ENCODE data around the gene DMXL2. TPM values are rescaled to one million over a fixed set of nuclear protein-coding genes. Genes with fewer than 3 reads are reported as not detected.
"Not testable (repeated sequence)": the region's sequence is repeated elsewhere in the genome, so short reads cannot be mapped to it uniquely, and the experiment has no call there.

DMXL2 gene
- total RNA-seq, 1 experiment from 2014 or later: 15.4 TPM

DNA sequence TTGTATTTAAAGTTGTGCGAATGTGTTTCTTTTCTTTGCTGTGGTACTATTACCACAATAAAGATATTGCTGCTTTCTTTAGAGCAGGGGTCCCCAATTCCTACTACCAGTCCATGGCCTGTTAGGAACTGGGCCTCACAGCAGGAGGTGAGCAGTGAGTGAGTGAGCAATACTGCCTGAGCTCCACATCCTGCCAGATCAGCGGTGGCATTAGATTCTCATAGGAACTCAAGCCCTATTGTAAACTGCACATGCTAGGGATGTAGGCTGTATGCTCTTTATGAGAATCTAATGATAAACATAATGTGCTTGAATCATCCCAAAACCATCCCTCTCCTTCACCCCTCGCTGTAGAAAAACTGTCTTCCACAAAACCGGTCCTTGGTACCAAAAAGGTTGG lies 41.6 kb downstream of the DMXL2 start:
- in situ Hi-C loops (cut with HindIII; ENCODE audit: low pct_unique_long_range_greater_than_20kb, low sequenced_read_pairs): no loop called here
- no peak for DNase-seq (ENCODE audit: low read depth)

DNA sequence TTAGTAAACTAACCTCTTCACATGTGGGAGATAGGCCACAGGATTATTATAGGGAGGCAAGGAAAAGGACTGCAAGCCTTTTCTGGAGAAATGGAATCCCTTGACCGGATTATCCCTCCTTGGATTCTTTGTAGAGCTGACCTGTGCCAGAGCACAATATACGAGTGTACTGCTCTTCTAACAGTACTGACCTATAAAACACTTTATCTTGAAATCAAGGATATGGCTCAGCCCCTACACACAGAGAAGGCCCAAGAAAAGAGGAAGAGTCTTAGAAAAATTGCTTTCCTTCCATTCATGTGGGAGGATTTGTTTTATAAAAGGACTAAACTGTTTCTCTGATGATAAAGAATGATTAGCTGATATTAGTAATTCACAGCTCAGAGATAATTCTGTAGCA lies 42.2 kb downstream of the DMXL2 start:
- in situ Hi-C loops (cut with HindIII; ENCODE audit: low pct_unique_long_range_greater_than_20kb, low sequenced_read_pairs): no loop called here

DNA sequence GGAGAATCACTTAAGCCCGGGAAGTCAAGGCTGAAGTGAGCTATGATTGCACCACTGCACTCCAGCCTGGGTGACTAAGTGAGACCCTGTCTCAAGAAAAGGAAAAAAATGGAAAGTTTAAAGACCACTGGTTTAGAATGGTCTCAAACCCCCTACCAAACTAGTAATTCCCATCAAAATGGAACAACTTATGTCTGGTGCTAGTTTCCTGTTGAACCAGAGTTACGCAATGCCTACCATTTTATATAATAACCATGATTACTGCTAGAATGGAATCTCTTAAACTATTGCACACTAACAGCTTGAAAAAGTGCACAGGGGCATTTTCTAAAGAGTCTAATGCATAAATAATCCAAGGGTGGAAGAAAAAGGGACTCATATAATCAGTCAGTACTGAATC lies 43.6 kb downstream of the DMXL2 start:
- in situ Hi-C loops (cut with HindIII; ENCODE audit: low pct_unique_long_range_greater_than_20kb, low sequenced_read_pairs): no loop called here
- DNase-seq (ENCODE audit: low read depth): no peak

More for the DNA sequence above, 42.2 kb downstream of the DMXL2 start:
- no peak for DNase-seq (ENCODE audit: low read depth)

DNA sequence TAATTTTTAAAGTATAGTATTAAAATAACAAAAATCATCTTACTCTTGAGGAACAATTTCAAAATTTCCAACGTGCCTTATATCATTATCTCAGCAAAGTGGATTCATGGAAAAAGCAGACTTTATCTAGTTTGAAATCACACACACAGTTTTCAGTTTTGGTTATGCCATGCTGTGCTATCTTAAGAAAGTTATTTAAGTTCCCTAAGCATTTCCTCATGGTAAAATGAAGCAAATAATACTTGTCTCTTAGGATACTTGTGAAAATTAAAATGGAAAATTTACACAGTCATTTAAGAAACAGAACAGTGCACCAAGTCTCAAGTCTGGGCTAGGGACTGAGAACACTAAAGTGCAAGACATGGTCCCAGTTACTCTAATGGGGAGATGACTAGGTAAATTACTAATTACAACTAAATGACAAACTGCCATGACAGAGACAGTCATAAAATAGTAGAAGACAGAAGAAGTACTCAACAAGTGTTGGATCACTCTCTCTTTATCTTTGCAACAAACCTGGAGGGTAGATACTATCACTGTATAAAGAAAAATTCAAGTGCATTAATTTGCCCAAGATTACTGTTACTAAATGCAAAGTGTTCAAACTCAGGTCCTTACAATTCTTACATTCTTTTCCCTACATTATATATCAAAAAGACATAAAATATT lies 44.8 kb downstream of the DMXL2 start:
- no peak for DNase-seq (ENCODE audit: low read depth)
- in situ Hi-C loops (cut with HindIII; ENCODE audit: low pct_unique_long_range_greater_than_20kb, low sequenced_read_pairs): no loop called here

DNA sequence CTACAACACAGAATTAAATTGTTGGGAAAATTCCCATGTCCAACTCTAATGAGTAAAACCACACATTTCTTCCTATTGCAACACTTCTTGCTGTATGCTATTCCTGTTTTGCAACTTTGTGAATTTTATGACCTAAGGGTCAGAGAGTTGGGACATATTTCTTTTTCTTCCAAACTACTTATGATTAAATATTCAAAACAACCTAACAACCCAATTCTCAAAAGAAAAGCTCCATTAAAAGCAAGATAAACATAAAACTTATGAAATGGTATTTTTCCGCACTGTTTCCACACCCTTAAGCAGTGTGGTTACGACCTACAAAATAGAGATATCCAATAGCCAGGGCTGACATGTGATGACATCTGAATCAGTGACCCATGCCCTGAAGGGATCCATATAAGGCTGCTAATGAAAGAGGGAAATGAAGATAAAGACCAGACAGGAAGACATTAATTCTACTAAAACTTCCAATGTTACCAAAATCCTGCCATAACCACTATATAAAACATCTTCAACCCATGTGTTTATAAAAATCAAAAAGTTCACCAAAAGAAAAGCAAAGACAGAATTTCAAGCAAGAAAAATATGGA lies 45.6 kb downstream of the DMXL2 start:
- no peak for DNase-seq (ENCODE audit: low read depth)
- in situ Hi-C loops (cut with HindIII; ENCODE audit: low pct_unique_long_range_greater_than_20kb, low sequenced_read_pairs): no loop called here

DNA sequence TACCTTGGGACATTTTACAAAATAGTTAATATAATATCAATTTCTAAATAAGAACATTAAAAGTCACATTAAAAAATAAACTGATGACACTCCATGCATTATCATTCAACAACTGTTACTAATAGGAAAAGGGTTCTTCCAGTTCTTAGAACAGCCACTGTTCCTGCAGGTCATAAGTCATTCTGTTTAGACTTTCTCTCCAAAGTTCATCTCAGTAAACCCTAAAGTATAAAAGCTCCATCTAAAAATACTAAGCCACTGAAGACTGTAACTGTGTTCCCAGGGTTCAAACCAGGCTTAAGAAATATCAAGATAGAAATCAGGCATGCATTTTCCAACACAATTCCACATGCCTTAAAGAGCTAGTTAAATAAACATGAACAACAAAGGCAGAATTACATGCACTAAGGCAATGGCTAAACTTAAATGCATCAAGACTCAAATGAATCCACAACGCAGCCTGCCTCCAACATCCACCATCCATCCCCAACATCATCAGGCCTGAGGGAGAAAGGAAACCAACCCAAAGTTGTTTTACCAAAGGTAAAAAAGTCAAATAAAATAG lies 46.2 kb downstream of the DMXL2 start:
- DNase-seq (ENCODE audit: low read depth): no peak

DNA sequence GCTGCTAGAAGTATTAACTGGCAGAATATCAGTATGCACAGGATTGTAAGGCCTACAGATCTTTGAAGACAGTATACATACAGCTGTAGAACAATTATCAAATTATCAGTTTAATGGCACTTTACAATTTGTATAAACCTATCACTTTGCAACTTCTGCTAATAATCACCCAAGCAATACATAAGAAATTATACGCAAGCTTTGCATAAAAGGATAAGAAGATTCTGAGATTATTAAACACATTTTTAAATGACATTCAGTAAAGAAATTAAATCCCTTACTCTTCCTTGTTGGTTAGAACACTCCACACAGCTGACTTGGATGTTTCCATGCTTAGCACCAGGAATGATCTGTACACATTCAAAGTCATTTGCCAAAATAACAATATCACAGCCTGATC lies 46.8 kb downstream of the DMXL2 start:
- in situ Hi-C loops (cut with HindIII; ENCODE audit: low pct_unique_long_range_greater_than_20kb, low sequenced_read_pairs): no loop called here
- no peak for DNase-seq (ENCODE audit: low read depth)

More for the DNA sequence above, 46.2 kb downstream of the DMXL2 start:
- in situ Hi-C loops (cut with HindIII; ENCODE audit: low pct_unique_long_range_greater_than_20kb, low sequenced_read_pairs): no loop called here

DNA sequence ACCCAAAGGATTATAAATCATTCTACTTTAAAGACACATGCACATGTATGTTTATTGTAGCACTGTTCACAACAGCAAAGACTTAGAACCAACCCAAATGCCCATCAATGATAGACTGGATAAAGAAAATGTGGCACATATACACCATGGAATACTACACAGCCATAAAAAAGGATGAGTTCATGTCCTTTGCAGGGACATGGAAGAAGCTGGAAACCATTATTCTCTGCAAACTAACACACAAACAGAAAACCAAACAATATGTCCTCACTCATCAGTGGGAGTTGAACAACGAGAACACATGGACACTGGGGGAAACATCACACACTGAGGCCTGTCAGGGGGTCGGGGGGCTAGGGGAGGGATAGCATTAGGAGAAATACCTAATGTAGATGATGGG lies 49.2 kb downstream of the DMXL2 start:
- in situ Hi-C loops (cut with HindIII; ENCODE audit: low pct_unique_long_range_greater_than_20kb, low sequenced_read_pairs); DNase-seq (ENCODE audit: low read depth): not testable (repeated sequence)

DNA sequence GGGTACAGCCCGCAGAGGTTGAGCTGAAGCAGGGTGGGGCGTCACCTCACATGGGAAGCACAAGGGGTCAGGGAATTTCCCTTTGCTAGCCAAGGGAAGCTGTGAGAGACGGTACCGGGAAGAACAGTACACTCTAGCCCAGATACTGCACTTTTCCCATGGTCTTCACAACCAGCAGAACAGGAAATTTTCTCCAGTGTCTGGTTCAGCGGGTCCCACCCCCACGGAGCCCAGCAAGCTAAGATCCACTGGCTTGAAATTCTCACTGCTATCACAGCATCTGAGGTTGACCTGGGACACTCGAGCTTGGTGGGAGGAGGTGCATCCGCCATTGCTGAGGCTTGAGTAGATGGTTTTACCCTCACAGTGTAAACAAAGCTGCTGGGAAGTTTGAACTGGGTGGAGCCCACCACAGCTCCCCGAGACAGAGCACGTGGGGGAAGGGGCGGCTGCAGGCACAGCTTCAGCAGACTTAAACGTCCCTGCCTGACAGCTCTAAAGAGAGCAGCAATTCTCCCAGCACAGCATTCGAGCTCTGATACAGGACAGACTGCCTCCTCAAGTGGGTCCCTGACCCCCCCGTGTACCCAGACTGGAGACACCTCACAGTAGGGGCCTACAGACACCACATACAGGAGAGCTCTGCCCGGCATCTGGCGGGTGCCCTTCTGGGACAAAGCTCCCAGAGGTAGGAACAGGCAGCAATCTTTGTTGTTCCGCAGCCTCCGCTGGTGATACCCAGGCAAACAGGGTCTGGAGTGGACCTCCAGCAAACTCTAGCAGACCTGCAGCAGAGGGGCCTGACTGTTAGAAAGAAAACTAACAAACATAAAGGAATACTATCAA lies 53.4 kb downstream of the DMXL2 start:
- DNase-seq (ENCODE audit: low read depth); in situ Hi-C loops (cut with HindIII; ENCODE audit: low pct_unique_long_range_greater_than_20kb, low sequenced_read_pairs): not testable (repeated sequence)

DNA sequence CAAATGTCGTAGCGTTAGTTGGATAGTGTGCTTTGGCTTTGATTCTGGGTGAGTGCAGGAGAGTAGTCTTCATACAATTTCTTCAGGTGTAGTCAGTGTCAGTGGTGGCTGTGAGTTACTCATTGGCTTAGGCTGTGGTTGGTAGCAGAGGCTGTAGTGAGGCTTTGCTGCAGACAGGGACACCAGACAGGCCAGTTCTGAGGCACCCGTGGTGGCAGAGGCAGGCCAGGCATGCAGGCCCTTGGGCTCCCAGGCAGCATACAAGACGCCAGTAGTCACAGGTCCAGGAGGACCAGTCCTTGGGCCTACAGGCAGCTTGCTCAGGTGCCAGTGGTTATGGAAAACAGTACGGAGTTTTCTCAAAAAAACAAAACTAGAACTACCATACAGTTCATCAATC lies 61.3 kb downstream of the DMXL2 start:
- in situ Hi-C loops (cut with HindIII; ENCODE audit: low pct_unique_long_range_greater_than_20kb, low sequenced_read_pairs): no loop called here
- DNase-seq (ENCODE audit: low read depth): no peak

DNA sequence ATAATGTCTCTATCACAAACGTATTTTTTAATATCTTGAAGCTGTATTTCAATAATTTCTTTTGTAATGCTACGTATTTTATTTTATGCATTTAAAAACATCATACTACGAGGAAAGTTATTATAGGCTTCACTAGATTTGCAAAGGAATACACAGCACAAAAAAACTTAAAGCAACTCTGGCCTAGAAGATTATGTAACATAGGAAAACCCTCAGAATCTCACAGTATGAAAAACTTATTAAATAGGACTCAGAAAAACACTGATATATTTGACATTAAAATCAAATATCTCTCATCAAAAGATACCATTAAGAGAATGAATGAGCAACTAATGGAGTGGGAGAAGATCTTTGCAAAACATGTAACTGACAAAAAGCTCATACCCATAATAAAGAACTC lies 63.7 kb downstream of the DMXL2 start:
- DNase-seq (ENCODE audit: low read depth): no peak
- in situ Hi-C loops (cut with HindIII; ENCODE audit: low pct_unique_long_range_greater_than_20kb, low sequenced_read_pairs): no loop called here

DNA sequence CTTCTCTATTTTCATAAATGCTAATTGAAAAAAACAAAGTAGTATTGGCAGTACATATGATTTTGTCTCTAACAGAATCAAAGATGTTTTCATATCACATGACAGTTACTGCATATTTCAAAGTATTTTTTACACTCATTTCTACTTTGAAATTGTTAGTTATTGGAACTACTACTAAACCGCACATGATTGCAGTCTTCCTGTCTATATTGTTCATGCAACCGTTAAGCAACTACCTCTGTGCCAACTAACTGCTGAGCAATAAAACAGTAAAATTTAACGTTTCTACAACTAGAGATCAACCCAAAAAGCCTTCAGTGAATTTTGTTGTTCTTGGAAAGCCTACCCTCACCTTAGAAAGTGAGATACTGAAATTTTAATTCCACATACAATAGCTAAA lies 64.2 kb downstream of the DMXL2 start:
- no peak for DNase-seq (ENCODE audit: low read depth)
- in situ Hi-C loops (cut with HindIII; ENCODE audit: low pct_unique_long_range_greater_than_20kb, low sequenced_read_pairs): no loop called here

DNA sequence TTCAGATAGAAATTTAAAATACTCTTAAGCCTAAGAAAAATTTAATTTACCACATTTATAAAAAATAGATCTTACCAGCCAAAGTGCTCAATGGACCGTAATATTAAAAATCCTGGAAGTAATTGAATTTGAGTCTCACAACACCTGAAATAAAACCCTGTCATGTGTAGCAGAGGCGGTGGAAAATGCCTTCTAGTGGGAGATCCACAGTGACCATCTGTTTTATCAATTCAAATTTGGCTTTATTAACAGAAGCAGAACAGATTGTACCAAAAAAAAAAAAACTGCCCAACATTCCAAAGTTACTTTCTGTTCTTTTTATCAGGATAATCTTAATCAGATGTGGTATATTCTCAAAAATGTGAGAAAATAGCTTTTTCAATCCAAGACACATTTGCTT lies 71.7 kb downstream of the DMXL2 start:
- in situ Hi-C loops (cut with HindIII; ENCODE audit: low pct_unique_long_range_greater_than_20kb, low sequenced_read_pairs): no loop called here

DNA sequence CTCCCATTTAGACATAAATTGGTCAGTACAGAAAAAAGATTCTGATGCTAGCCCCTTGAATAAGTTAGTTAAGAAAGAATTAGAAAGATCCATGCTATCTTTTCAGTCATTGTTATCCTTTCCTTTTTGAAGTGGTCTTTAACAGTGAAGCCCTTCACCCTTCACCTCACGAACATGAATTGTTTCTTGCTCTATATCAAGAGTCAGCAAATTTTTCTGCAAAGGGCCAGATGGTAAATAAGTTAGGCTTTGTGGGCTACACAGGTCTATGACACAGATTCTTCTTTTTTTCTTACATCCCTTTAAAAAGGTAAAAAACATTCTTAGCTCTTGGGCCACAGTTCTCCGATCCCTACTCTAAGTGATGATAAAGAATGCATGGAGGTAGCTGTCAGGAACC lies 74.9 kb downstream of the DMXL2 start:
- in situ Hi-C loops (cut with HindIII; ENCODE audit: low pct_unique_long_range_greater_than_20kb, low sequenced_read_pairs): no loop called here
- no peak for DNase-seq (ENCODE audit: low read depth)

More for the DNA sequence above, 71.7 kb downstream of the DMXL2 start:
- no peak for DNase-seq (ENCODE audit: low read depth)

DNA sequence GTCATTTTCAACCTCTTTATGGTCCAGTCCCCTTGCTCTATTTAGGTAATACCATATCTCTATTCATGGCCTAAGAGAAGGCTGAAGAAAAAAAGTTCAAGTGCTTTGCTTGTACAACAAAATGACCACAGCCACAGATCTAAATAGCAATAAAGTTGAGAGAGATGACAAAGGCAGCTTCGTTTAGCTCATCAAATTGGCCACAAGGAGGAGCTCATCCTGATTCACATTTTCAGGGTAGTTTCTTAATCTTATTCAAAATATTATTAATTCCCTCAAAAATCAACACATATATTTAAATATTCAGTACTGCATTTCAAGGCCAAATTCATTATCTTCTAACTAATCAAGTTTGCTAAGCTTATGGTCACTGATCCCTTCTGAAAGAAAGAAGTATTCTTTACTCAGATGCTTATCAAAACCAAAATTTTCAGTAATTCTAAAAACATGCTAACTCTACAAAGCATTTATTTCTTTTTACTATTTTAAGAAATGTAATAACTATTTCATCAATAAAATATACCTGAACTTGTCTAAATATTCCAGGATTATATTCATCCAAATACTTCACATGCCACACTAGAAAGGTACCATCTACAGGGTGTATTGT lies 85.5 kb downstream of the DMXL2 start:
- DNase-seq (ENCODE audit: low read depth): peak; percentile 9
- in situ Hi-C loops (cut with HindIII; ENCODE audit: low pct_unique_long_range_greater_than_20kb, low sequenced_read_pairs): no loop called here

DNA sequence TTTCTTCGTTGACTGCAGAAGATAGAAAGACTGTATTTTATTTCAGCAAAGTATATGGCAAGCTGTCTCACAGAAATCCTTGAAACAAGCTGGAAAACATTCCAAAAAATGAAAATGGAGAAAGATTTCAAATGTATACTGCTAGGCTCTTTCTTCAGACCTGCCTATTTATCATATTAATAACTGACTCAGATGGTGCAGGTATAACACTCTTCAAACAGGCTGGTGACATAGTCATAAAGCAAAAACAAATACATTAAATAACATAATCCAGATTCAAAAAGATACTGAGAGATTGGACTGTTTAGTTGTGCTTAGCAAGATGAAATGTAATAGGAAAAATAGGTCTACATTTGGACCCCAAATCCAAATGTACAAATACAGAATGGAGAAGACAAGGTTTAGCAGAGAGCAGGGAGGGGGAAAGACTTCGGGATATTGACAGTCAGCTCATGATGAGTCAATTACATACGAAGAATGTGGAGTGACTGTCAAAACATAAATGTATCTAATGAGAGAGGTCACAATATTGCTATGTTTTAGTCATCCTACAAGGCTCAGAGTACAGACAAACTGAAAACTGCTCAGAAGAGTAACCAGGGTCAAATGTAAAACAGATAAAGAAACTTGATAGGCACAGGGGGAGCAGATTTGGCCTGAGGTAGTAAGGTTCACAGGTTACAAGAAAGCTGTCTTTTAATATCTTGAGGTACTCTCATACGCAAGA lies 88.7 kb downstream of the DMXL2 start:
- in situ Hi-C loops (cut with HindIII; ENCODE audit: low pct_unique_long_range_greater_than_20kb, low sequenced_read_pairs): no loop called here
- DNase-seq (ENCODE audit: low read depth): no peak

DNA sequence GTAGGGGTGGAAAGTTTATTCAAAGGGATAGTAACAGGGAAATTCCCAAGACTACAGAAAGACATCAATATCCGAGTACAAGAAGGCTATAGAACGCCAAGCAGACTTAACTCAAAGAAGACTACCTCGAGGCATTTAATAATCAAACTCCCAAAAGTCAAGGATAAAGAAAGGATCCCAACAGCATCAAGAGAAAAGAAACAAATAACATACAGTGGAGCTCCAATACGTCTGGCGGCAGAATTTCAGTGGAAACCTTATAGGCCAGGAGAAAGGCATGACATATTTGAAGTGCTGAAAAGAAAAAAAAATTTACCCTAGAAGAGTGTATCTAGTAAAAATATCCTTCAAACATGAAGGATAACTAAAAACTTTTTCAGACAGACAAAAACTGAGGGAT lies 95.6 kb downstream of the DMXL2 start:
- DNase-seq (ENCODE audit: low read depth): no peak
- in situ Hi-C loops (cut with HindIII; ENCODE audit: low pct_unique_long_range_greater_than_20kb, low sequenced_read_pairs): no loop called here

DNA sequence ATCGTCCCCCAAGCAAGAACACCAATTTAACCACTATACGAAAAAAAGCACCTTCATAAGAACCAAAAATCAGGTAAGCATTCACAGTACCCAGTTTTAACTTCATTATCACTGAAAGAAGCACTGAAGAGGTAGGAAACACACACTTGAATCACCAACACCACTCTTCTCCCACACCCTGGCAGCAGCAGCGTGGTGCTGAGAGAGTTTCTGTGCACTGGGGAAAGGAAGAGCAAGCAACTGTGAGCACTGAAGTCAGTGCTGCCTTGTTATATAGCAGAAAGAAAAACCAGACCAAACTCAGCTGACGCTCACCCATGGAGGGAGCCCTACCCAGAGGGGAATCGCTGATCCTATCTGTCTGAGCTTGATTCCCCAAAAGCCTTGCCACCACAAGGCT lies 98.2 kb downstream of the DMXL2 start:
- in situ Hi-C loops (cut with HindIII; ENCODE audit: low pct_unique_long_range_greater_than_20kb, low sequenced_read_pairs): no loop called here
- DNase-seq (ENCODE audit: low read depth): no peak

Measured in Caki2 (cell line).